K562 (cell line): ENCODE data around the gene MKLN1. TPM values are rescaled to one million over a fixed set of nuclear protein-coding genes. Genes with fewer than 3 reads are reported as not detected.

Experiments used
- ATAC-seq: fragments of 200-7000 bp; cut with Tn5 transposase; 3 replicates; pipeline ENCODE4 v1.9.1; 2020; ENCODE audit warnings: moderate library complexity
- BruUV-seq: library from RNA; stranded (reverse); fragments of 400-500 nt; replicated peaks from 2 replicates; lab custom pipeline; 2021; lab: Mats Ljungman, UMichigan
- CTCF ChIA-PET: fragments of 300-600 bp; formaldehyde crosslinking; extraction: SDS; loops from one replicate; lab custom pipeline; 2021; ENCODE audit warnings: low intra/inter-chr PET ratio; lab: Yijun Ruan, JAX
- POLR2A ChIA-PET: fragments of 300-600, 350-650 bp; sonication (Branson Sonifier 250); formaldehyde crosslinking; extraction: SDS; loops from one replicate; lab custom pipeline; 2021; ENCODE audit warnings: antibody characterized with exemption, inconsistent platforms; lab: Yijun Ruan, JAX
- DNase-seq, 4 experiments: peaks; one replicate each; pipeline versions ENCODE4 v3.0.0 to v3.0.0-alpha.2; 2011 to 2018; ENCODE audit warnings: low spot score in 3 of 4, mixed read lengths in 3 of 4; ENCODE audit errors: extremely low read depth in 1 of 4
- FAIRE-seq: peaks from 2 replicates; lab custom pipeline; 2011; peaks lifted over from hg19 to GRCh38; lab: Jason Lieb, UNC
- H2AFZ ChIP-seq: 2 replicates; pipeline ENCODE4 v1.6.0; 2011; ENCODE audit warnings: low read depth, low read length, control low read depth, inconsistent platforms
- H3K27ac ChIP-seq: fragments of 200-600 bp; 3 replicates; pipeline ENCODE4 v1.8.0; 2011; ENCODE audit warnings: low read depth, mild to moderate bottlenecking, control low read depth, inconsistent platforms, low read length, moderate library complexity, mixed read lengths; ENCODE audit errors: extremely low read depth
- H3K27me3 ChIP-seq, 2 experiments: fragments of 300-600 bp in 1 of 2; 2 replicates in 1 of 2; 3 replicates in 1 of 2; pipeline versions ENCODE4 v1.6.0 to v1.8.0; 2011; ENCODE audit warnings: inconsistent platforms in 2 of 2, low read length in 2 of 2, mild to moderate bottlenecking in 1 of 2, mixed read lengths in 1 of 2, moderate library complexity in 1 of 2; ENCODE audit not compliant: control insufficient read depth in 2 of 2, insufficient read depth in 2 of 2
- H3K36me3 ChIP-seq: fragments of 300-600 bp; 3 replicates; pipeline ENCODE4 v1.8.0; 2011; ENCODE audit warnings: mild to moderate bottlenecking, low read length, inconsistent platforms; ENCODE audit not compliant: control insufficient read depth, insufficient read depth
- H3K4me1 ChIP-seq, 2 experiments: fragments of 200-600 bp in 1 of 2; replicated peaks in 1 of 2; 2 replicates in 1 of 2; 3 replicates in 1 of 2; pipeline versions ENCODE4 v1.5.1 to v1.8.0; 2011; ENCODE audit warnings: inconsistent platforms in 2 of 2, low read length in 2 of 2, mild to moderate bottlenecking in 1 of 2, mixed read lengths in 1 of 2, moderate library complexity in 1 of 2; ENCODE audit not compliant: control insufficient read depth in 2 of 2, insufficient read depth in 2 of 2
- H3K4me2 ChIP-seq: 2 replicates; pipeline ENCODE4 v1.6.1; 2011; ENCODE audit warnings: low read length, control low read depth, inconsistent platforms, mixed read lengths; ENCODE audit not compliant: insufficient read depth
- H3K4me3 ChIP-seq: fragments of 200-600 bp; sonication (generic), shearing (Covaris generic); 2 replicates; pipeline ENCODE4 v1.5.1; 2016; ENCODE audit warnings: control low read depth, inconsistent platforms
- H3K79me2 ChIP-seq: fragments of 200-600 bp; 3 replicates; pipeline ENCODE4 v1.8.0; 2011; ENCODE audit warnings: low read length, inconsistent platforms; ENCODE audit not compliant: control insufficient read depth, insufficient read depth
- H3K9ac ChIP-seq, 2 experiments: 2 replicates each; pipeline versions ENCODE4 v1.6.0 to v1.6.1; 2011; ENCODE audit warnings: low read depth in 2 of 2, low read length in 2 of 2, control low read depth in 1 of 2, inconsistent platforms in 1 of 2, mild to moderate bottlenecking in 1 of 2, mixed read lengths in 1 of 2; ENCODE audit not compliant: insufficient read depth in 1 of 2
- H3K9me1 ChIP-seq: one replicate; pipeline ENCODE4 v1.6.0; 2011; ENCODE audit warnings: inconsistent platforms, mild to moderate bottlenecking, low read length, moderate library complexity; ENCODE audit not compliant: control insufficient read depth, insufficient read depth
- H3K9me3 ChIP-seq: replicated peaks from 2 replicates; pipeline ENCODE4 v1.5.1; 2011; ENCODE audit warnings: low read depth, low read length, inconsistent platforms; ENCODE audit not compliant: control insufficient read depth, insufficient read depth
- H4K20me1 ChIP-seq: replicated peaks from 2 replicates; pipeline ENCODE4 v1.6.1; 2011; ENCODE audit warnings: low read length, inconsistent platforms, mixed read lengths; ENCODE audit not compliant: control insufficient read depth, insufficient read depth
- SMC3 ChIP-seq: conservative IDR thresholded peaks from 2 replicates; pipeline ENCODE4 v1.6.1; 2011; ENCODE audit warnings: low read depth, low read length, improper control_type of control experiment; ENCODE audit not compliant: insufficient read depth
- ZNF316 ChIP-seq: fragments of 450-650 bp; IDR thresholded peaks from 2 replicates; pipeline ENCODE4 v1.6.1; 2016
- ZNF76 ChIP-seq: fragments of 250-450 bp; sonication (Bioruptor Pico); IDR thresholded peaks from 2 replicates; pipeline ENCODE4 v1.4.0; 2020; ENCODE audit warnings: mild to moderate bottlenecking, moderate library complexity, borderline replicate concordance
- WGBS: fragments of 100-300 bp; shearing (Covaris generic); methylation state at CpG from one replicate; pipeline ENCODE4 v1.1.6; 2016; ENCODE audit warnings: low coverage, mixed read lengths; ENCODE audit not compliant: insufficient coverage; ENCODE audit errors: missing lambda C conversion rate; 5-methylcytosine and 5-hydroxymethylcytosine counted together
- in situ Hi-C: fragments of 300-500 bp; cut with MboI; formaldehyde crosslinking; loops from 4 replicates; pipeline ENCODE4 v1.15.0; 2018; ENCODE audit warnings: inconsistent platforms, mixed read lengths
- intact Hi-C: fragments of 100-400 bp; cut with micrococcal nuclease; formaldehyde crosslinking; loops from 2 replicates; pipeline ENCODE4 v1.14.2; 2022
- polyA plus RNA-seq, 8 experiments: library from polyadenylated mRNA; depleted of rRNA in 4 of 8; stranded (reverse) in 5 of 8; unstranded in 3 of 8; fragments of >200 nt; fragmentation: Nextera tagmentation in 2 of 8; fragmentation: Illumina TruSeq in 1 of 8; extraction: Ambion mirVana in 2 of 8; extraction: Trizol in 1 of 8; gene quantifications; 2 replicates each; pipeline versions ENCODE4 v1.2.1 to v1.2.3, GENCODE V29; 2011 to 2014; ENCODE audit warnings: inconsistent platforms in 1 of 8, missing spikeins in 1 of 8
- total RNA-seq, 7 experiments: library from RNA; depleted of rRNA in 6 of 7; stranded (reverse); fragments of >200 nt in 6 of 7; fragmentation: Illumina TruSeq in 2 of 7; extraction: Trizol in 2 of 7; gene quantifications; 2 replicates each; pipeline versions ENCODE4 v1.2.1 to v1.2.3, GENCODE V29; 2011 to 2021; ENCODE audit warnings: low replicate concordance in 1 of 7
- TF ChIP-seq, protein P1 (sequence below): sonication (generic); formaldehyde crosslinking; IDR thresholded peaks from 2 replicates; pipeline ENCODE4 v1.8.0; 2022; ENCODE audit warnings: mild to moderate bottlenecking, missing genetic modification reagents

Gene MKLN1
- total and polyA plus RNA-seq, 9 of the 15 experiments (the other 6 are each of a cell fraction or from before 2014, with no cell fraction given): 18.6 to 80.4 (median 56.0) TPM

DNA sequence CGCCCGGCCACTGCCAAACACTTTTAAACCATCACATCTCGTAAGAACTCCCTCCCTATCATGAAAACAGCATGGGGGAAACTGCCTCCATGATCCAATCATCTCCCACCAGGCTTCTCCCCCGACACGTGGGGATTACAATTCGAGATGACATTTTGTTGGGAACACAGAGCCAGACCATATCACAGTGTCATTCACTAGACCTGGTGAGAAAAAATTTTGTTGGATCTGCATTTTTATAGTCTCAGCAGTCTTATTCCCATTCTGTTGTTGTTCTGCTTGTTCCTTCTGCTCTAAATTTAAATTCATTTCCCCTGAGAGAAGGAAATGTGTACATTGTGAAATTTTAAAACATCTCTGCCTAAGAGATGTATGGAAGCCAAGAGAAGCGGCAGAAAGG, 4.8 kb upstream of the MKLN1 start:
- no peaks in the 10 kb centered on the region for H3K9me1 ChIP-seq
- H3K4me1 ChIP-seq: peaks cover under 1 to 17% of the 10 kb centered on the region in 2 experiments; a peak in 3 of 5 replicates
- H3K9me3 ChIP-seq: no peaks in the 10 kb centered on the region
- no peak overlapping the region for H3K4me3 ChIP-seq
- peaks cover 10% of the 10 kb centered on the region for H3K79me2 ChIP-seq
- in situ Hi-C loops (no loop called here), intact Hi-C loops (no loop called here)
- FAIRE-seq: no peak
- no peak overlapping the region for H3K9ac ChIP-seq
- H3K36me3 ChIP-seq: no peaks in the 10 kb centered on the region; the same call in 2 of the 3 replicates
- no peaks in the 10 kb centered on the region for H4K20me1 ChIP-seq
- POLR2A ChIA-PET: interaction anchor here (0.7 kb wide), 1 partner anchor 189 kb away, joined by 4 read pairs; no protein-coding TSS in a partner anchor
- WGBS: 61% methylated on average over 7 of the region's 7 CpGs
- no peak overlapping the region for H3K27ac ChIP-seq
- no peak overlapping the region for H3K4me2 ChIP-seq
- no peak for TF ChIP-seq ZNF76 (CRISPR knock-in tag)
- TF ChIP-seq SMC3: no peak
- peak; percentile 60 for TF ChIP-seq ZNF316
- TF ChIP-seq, all 486 proteins: peak for 1
- no peak overlapping the region for H2AFZ ChIP-seq
- ATAC-seq (no peak), DNase-seq (no peak)
- BruUV-seq: no TSS peak
- CTCF ChIA-PET: no interaction called here
- H3K27me3 ChIP-seq: no peaks in the 10 kb centered on the region

DNA sequence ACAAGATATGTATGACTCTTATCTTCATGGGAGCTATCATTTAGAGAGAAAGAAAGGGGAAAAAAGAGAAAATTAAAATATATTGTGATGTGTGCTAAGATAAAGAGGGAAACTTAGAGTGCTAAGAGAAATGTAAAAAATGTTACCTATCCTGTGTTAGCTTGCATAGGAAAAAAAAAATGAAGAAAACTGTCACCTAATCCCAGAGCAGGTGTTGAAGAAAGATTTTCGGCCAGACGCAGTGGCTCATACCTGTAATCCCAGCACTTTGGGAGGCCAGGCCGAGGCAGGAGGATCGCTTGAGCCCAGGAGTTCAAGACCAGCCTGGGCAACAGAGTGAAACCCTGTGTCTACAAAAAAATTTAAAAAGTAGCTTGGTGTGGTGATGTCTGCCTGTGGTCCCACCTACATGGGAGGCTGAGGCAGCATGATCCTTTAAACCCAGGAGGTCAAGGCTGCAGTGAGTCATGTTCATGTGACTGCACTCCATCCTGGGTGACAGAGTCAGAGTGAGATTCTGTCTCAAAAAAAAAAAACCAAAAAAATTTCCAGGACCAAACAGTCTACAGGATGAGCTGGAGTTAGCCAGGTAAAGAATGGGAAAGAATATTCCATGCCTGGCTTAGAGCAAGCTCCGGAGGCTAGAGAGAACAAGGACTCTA, 2.4 kb upstream of the MKLN1 start:
- ChIA-PET CTCF (interaction anchor here (0.5 kb wide), 1 partner anchor 218 kb away, joined by 3 read pairs; no protein-coding TSS in a partner anchor), POLR2A (interaction anchor here (0.7 to 1.5 kb wide), 4 partner anchors 12 to 469 kb away, joined by 3 to 6 read pairs (median 4); no protein-coding TSS in a partner anchor)
- Histone ChIP-seq H2AFZ (peak overlapping the region; percentile 43), H3K36me3 (no peaks in the 10 kb centered on the region; the same call in 2 of the 3 replicates), H3K79me2 (peaks cover 34% of the 10 kb centered on the region), H4K20me1 (peaks cover 13% of the 10 kb centered on the region), H3K9me1 (no peaks in the 10 kb centered on the region), H3K9ac (no peak overlapping the region), H3K9me3 (no peaks in the 10 kb centered on the region), H3K4me3 (no peak overlapping the region), H3K27me3 (no peaks in the 10 kb centered on the region), H3K4me2 (no peak overlapping the region), H3K27ac (no peak overlapping the region), H3K4me1 (peaks cover 5 to 31% of the 10 kb centered on the region in 2 experiments; a peak in 3 of 5 replicates)
- peak in 1 of 4 experiments; percentile 76 for DNase-seq
- intact Hi-C loops (no loop called here), in situ Hi-C loops (no loop called here)
- BruUV-seq: no TSS peak
- 55% methylated on average over 5 of the region's 5 CpGs for WGBS
- peak; percentile 59 for FAIRE-seq
- ATAC-seq: no peak
- TF ChIP-seq, protein P1, sequence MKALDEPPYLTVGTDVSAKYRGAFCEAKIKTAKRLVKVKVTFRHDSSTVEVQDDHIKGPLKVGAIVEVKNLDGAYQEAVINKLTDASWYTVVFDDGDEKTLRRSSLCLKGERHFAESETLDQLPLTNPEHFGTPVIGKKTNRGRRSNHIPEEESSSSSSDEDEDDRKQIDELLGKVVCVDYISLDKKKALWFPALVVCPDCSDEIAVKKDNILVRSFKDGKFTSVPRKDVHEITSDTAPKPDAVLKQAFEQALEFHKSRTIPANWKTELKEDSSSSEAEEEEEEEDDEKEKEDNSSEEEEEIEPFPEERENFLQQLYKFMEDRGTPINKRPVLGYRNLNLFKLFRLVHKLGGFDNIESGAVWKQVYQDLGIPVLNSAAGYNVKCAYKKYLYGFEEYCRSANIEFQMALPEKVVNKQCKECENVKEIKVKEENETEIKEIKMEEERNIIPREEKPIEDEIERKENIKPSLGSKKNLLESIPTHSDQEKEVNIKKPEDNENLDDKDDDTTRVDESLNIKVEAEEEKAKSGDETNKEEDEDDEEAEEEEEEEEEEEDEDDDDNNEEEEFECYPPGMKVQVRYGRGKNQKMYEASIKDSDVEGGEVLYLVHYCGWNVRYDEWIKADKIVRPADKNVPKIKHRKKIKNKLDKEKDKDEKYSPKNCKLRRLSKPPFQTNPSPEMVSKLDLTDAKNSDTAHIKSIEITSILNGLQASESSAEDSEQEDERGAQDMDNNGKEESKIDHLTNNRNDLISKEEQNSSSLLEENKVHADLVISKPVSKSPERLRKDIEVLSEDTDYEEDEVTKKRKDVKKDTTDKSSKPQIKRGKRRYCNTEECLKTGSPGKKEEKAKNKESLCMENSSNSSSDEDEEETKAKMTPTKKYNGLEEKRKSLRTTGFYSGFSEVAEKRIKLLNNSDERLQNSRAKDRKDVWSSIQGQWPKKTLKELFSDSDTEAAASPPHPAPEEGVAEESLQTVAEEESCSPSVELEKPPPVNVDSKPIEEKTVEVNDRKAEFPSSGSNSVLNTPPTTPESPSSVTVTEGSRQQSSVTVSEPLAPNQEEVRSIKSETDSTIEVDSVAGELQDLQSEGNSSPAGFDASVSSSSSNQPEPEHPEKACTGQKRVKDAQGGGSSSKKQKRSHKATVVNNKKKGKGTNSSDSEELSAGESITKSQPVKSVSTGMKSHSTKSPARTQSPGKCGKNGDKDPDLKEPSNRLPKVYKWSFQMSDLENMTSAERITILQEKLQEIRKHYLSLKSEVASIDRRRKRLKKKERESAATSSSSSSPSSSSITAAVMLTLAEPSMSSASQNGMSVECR (CRISPR knock-in tag): no peak
